Stimulated activated CD4-positive, alpha-beta T cell treated with anti-CD3 and anti-CD28 coated beads, Interleukin-12 subunit alpha, Interleukin-12 subunit beta, amount 100 ng/mL, for 48 hours (primary cell): Measurements from ENCODE around the gene NFATC3.

ENCODE experiments used
- DNase-seq, 3 donors: peaks; one replicate each; pipeline ENCODE4 v3.0.0-alpha.2; 2020; ENCODE audit warnings: low read depth in 2 of 3, low spot score in 1 of 3

The NFATC3 gene

DNA sequence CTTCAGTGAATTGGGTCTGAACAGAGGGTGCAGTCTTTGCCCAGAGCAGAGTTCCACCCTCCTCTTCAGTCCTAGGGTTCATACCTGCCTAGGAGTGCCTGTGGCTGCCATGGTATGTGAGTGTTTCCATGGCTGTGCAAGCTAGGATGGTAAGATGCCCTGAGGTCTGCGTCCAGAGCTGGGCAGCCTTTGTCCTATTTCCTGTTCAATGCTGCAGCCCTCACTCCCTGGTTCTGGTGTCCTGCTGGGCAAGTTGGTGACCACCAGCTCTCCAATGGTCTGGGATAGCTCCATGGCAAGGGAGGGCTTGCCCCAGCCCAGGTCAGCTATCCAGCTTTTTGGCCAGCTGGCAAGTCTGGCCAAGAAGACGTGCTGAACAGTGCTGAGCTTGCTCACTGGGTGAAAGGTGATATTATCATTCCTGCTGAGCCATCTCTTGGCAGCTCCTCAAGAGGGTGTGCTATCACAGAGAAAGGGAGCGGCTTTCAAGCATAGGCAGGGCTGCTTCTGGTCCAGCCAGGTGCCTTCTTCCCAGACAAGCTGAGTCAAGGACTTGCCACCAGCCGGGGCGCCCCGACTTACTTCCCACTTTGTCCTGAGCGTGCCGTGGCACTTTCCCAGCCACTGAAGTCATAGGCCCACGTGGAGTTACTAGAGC, 13.0 kb upstream of the NFATC3 start:
- no peak for DNase-seq

DNA sequence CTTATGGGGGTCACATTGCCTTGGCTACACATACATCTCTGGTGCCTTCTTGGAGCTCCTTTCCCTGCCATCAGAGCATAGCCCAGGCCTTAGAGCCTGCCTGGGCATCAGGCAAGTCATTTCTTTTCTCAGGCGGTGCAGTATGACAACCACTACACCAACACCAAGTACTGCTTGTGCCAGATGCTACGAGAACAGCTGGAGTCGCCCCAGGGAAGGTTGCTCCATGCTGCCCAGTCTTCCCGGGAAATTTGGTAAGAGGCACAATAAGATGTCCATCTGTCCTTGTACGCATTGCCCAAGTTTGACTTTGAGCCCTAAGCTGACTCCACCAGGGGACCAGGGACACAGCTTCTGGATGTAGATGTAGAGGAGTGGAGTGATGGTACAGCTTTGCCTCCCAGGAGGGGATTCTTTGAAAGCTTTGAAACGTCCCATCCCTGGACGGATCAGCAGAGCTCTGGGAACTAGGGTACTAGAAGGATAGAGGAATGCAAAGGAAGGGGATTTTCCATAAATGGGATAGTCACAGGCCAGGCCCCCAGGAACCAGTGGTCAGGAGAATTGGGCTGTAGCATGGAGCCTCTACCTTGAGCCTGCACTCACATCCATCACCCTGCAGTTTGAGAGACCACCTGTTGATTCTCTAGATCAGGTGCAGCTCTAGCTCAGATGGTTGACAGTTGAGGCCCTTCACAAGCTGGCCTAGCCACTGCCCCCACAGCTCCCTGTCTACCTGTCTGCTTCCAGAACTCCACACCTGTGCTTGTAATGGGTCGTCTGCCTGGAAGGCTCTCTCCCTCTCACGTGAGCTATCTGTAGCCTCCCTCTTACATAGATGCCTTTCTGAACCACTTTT, 11.0 kb upstream of the NFATC3 start:
- DNase-seq: no peak

DNA sequence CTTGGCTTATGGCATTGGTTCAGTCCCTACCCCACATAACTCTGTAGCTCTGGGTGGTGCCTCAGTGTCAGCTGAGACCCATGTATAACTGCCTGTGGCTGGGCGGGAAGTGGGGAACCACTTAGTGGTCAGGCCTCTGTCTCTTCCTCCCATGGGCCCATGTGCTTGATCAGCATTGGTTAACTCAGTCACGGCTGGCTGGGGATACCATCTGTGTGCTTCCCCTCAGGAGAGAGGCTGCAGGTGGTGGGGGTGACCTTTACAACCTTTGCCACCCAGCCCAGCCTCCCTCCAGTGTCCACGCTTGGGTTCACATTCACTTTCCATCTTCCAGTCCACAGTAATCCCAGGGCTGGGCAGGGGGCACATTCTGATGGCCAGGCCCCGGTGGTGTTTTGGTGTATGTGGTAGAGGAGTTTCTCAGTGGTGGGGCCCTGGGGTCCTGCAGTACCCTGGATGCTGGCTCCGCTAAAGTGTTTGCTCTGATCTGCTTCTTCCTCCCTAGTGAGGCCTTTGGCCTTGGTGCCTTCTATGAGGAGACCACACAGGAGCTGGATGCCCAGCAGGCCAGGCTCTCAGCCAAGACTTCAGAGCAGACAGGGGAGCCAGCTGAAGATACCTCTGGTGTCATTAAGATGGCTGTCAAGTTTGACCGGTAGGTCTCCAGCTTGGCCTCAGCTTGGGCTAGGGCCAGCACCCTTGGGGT, 10.2 kb upstream of the NFATC3 start:
- no peak for DNase-seq

DNA sequence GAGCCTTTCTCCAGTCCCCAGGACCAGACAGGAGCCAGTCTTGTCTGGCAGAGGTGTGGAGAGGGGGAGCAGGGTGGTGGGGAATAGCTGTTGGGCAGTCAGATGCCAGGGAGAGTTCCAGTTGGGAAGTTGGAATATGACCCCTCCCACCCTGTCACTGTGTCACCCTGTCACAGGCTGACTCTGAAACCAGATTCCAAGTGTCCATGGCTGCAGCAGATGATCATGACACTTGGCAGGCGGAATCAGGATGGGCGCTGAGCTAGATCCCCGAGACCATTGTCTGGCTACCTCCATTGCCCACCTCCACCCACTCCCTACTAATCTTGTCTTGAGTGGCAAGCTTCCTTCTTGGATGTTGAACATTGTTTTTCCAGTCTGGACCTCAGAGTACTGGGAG, 9.2 kb upstream of the NFATC3 start:
- DNase-seq: no peak

DNA sequence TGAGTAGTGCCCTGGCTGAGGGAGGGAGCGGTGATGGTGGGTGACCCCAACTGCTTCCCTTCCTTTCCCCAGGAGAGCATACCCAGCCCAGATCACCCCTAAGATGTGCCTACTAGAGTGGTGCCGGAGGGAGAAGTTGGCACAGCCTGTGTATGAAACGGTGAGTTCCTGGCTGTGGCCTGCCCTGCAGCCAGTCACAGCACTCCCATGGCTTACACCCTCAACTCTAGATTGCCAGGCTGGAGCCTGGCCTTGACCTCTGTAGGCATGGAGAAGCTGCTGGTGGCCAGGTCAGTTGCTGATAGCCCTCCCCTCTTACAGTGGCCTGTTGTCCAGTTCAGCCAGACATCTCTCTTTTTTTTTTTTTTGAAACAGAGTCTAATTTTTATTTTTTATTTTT, 8.6 kb upstream of the NFATC3 start:
- DNase-seq: no peak

DNA sequence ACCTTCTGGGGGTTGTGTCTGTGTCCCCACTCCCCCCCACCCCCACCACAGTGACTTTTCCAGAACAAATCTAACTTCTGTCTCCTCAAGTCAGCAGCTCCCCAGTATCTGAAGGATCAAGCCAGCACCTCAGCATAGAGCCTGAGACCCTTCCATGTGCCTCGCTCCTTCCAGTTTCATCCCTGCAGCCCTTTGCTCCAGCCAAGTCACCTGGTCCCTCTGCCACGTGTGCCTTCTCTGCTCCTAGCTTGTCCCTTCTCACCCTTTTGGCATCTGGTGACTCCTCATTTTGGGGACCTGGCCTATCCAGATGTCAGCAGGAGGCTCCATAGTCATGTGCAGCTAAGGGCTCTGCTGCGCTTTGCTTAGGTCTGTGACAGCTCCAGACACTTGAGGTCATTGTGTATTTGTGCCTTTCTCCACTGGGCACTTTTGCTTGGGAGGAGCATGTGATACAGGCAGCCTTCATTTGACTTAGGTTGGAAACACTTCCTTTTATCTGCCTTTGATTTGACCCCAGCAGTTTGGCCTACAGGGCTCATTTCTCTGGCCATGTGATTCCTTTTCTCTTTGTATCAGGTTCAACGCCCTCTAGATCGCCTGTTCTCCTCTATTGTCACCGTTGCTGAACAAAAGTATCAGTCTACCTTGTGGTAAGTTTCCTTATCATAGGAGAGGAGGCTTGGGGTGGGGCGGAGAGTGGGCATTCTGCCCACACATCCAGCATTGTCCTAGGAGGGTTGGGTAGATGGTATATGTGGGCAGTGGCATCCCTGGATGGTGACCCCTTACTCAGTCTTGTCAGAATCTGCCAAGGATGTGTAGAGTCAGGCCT, 7.1 kb upstream of the NFATC3 start:
- DNase-seq: no peak

DNA sequence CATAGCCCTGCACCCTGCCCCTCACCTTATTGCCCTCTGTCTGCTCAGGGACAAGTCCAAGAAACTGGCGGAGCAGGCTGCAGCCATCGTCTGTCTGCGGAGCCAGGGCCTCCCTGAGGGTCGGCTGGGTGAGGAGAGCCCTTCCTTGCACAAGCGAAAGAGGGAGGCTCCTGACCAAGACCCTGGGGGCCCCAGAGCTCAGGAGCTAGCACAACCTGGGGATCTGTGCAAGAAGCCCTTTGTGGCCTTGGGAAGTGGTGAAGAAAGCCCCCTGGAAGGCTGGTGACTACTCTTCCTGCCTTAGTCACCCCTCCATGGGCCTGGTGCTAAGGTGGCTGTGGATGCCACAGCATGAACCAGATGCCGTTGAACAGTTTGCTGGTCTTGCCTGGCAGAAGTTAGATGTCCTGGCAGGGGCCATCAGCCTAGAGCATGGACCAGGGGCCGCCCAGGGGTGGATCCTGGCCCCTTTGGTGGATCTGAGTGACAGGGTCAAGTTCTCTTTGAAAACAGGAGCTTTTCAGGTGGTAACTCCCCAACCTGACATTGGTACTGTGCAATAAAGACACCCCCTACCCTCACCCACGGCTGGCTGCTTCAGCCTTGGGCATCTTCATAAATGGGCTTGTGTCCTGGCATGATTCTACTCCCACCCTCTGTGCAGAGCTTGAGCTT, 6.3 kb upstream of the NFATC3 start:
- DNase-seq: no peak

DNA sequence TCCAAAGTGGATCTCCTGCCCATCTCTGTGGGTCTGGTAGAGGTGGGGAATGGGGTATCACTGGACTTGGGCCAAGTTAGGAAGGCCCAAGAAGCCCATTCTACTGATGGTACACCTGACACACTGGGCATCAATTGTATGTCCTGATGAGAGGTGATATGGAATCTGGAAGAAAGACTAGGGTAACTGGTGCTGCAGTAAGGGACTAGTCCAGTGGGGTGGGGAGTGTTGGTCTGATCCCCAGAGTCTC, 5.9 kb upstream of the NFATC3 start:
- no peak for DNase-seq

DNA sequence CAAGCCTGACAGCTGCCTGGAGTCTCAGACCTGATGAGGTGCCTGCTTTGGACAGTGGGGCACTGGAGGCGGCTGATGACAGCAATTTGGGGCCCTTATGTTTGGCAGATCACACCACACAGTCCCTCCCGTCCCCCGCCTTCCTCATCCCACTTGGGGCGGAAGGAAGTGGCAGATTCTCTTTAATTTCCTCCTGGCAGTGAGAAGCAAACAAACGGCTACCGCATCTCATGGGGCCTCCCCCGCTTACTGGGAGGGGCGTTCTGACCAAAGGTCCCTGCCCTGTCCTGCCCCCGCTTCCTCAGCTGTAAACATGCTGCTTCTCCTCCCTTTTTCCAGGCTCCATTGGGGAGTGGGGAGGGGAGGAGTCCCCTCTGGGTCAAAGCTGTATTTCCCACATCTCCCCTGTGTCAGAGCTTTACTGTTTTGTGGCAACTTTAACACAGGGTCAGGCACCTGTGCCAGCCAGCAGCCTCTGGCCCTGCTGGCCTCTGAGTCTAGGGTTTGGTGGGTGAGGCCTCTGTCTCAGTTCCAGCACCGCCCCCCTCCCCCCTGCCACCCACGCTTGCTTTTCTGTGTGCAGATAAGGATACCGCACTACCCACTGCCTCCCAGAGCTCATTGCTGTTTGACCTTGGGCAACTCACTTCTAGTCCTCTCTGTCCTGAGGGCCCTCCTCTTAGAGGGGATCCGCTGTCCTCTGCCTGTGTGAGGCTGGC, 5.4 kb upstream of the NFATC3 start:
- DNase-seq: peak; percentile 62 to 74 (median 69)

DNA sequence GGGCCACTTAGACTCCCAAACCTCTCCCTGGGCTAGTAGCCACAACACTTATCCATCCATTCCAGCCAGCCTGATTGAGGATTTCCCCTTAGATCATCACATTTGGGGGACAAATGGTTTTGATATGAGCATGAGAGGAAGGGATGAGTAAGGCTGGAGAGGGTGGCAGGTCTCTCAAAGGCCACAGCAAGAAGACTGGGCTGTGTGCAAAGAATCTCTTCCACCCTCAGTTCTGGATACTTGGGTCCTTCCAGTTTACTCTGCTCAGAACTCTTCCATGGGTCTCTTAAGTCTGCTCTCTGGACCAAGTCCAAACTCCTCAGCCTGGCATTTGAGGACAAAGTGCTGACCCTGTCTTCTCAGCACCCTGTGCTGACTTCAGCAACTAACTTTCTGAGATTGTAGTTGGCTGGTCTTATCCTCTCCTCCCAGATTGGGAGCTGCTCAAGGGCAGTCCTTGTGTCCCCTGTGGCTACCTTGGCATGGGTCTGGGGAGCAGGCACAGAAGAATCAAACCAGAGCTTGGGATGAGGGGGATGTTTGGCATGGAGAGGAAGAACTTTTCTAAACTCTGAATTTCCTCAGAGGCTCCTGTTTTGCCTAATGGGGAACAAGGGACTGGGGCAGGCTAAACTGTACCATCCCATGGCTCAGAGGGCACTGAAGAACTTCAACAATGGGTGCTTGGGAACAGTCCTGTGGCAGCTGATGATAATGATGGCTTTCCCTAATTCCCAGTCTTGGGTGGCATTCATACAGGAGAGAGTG, 3.1 kb upstream of the NFATC3 start:
- peak in 1 of 3 donors; percentile 48 for DNase-seq

DNA sequence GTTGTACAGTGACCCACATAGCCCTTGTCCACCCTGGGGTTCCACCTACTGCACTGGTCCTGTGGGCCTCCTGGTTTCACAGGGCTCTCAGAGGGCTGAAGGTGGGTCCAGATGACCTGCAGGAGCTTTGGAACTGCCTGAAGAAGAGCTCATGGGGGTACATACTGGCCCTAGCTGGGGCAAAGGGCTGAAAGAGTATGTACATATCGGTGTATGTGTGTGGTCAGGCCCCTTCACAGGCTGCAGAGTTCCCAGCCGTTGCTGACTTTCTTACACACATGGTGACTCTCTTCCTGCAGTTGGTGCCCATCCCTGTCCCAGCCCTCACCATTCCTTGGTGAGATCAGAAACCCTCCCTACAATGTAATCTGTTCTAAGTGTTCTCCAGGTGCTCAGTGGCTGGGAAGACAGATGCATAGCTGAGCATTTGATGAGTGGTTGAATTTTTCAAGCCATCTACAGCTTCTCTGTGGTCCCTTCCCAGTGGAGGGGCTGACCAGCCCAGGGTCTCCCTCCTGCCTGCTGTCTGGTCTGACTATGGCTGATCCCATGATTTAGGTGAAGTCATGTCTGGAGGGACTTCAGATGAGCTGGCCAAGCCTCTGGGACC, 2.4 kb upstream of the NFATC3 start:
- DNase-seq: no peak

DNA sequence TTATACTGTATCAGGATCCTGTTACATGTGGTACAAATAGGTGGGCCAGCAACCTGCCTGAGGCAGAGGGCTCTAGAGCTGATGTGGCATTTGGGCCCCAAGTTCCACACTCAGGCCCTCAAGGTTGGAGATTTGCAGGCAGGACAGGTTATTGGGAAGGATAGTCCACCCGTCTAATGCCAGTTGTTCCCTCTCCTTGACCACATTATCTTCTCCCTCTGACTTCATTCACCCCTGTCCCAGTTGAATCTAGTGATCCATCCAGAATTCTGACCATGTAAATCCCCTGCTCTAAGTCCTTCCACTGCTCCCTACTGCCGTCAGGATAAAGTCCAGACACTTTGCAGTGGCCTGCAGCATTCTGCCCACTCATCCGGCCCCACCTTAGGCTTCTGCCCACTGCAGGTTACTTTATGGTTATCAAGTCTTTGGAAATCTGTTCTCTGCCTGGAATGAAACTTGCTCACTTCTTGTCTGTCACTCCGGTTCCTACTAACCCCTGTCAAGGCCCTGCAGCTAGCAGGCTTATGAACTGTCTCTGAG, 1.9 kb upstream of the NFATC3 start:
- no peak for DNase-seq

DNA sequence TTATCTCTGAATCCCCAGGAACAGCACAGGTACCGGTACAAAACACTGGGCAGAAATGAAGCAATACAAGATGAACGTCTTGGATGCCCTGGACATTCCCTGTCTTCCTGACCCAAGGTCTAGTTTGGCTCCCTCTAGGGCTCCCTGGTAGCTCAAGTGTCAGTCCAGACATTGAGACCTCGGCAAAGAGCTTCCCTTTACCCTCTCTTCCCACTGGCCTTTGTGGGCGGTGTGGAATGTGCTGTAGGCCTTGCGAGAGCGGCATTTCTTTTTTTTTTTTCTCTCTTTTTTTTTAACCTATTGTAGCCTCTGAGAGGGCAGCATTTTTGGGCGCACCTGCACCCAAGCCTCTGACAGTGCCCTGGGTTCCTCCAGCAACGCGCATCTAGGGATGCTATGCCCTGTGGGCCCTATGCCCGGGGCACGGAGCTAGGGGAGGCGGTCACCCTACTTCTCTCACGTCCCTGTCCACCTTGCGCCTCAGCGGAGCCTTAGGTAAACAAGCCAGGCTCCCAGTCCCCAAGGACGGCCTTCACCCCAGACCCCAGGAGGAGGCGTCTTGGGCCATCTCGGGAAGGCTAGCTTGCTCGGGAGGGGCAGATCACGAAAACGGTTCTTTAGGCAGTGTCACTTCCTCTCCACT, 1.2 kb upstream of the NFATC3 start:
- no peak for DNase-seq

DNA sequence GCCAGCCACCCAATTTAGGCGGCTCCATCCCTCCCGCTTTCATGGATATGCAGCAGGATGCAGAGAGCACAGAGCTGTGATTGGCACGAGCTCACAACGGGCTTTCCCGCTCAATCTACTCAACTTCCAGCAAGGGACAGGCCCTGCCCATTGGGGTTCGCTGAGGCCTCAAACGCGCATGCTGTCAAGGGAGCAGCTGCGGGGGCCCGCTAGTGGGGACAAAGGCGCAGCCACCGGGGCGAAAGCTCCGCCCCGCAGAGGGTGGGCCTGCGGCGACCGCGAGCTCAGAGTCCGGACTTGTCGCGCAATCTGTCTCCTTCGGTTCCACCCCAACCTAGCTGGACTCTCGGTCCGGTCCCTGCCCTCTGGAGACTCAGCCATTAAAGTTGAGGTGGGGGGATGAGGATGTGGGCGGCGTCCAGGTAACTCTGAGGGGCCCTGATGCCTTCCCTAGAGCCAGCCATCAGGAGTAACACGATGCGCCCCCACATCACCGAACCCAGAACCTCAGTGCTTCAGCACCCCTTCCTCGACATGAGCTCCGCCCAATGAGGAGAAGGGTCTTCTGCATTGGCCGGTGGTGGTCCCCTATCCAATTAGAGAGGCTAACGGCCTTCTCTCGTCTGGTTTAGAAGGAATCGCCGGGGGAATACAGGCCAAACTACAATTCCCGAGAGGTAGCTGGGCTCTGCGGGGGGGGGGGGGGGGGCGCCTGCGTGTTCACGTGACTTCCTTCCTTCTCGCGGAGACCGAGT, 489 bp upstream of the NFATC3 start:
- peak; percentile 76 to 85 (median 84) for DNase-seq

DNA sequence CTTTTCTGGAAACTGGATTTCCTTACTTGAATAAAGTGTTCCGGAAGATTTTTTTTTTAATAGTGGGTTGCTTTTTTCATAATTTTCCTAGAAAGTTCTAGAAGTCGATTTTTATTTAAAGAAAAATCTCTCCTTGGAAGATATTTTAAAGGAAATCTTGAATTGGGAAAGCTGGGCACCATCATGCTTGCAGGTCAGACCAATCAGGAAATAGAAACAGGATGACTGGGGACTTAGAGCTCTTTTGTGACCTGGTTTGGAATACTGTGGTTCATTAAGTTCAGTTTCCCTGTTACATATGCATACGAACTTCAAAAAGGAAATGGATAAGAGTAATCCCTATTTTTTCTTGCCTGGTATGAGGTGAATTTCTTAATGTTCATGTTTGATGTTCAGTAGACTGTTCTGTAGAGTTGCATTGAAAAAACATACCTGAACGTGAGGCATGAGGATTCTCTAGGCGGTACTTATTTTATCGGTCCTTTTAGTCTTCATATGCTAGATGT, 1.2 kb downstream of the NFATC3 start:
- no peak for DNase-seq

DNA sequence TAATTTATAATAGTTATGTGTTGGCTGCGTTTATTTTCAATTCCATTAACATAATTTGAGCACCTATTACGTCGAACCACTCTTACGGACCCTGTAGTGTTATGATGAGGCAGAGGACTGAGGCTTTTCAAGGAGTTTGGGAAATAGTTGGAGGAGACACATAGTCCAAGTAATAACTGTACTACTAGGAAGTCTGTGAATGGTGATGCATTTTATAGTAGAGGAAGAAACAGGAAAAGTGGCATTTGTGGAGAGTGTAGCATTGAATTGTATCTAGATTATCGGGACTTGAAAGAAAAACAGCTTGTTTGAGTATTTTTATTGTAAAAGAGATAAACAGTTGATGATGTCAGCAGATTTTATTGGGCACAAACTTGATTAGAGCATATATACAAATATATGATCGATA, 1.7 kb downstream of the NFATC3 start:
- no peak for DNase-seq

DNA sequence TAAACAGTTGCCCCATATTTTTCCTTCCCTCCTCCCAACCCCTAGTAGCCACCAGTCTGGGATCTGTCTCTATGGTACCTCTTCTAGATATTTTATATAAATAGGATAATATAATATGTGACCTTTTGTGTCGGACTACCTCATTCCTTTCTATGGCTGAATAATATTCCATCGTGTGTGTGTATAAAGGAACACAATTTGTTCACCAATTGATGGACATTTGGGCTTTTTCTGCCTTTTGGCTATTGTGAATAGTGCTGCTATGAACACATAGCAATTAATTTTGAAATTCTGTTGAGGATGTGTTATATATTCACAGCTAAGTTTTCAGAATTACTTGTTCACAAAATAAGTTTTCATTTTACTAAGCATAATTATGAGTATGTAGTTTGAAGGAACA, 2.5 kb downstream of the NFATC3 start:
- no peak for DNase-seq
